GM23248 (cell line): Measurements from ENCODE around the gene RANBP9.

Source experiments
- EZH2 ChIP-seq: fragments of 200-600 bp; sonication (generic); IDR thresholded peaks from 2 replicates; pipeline ENCODE4 v1.6.1; 2018; ENCODE audit warnings: antibody characterized with exemption, mild to moderate bottlenecking; ENCODE audit not compliant: insufficient read depth, poor library complexity, severe bottlenecking
- EZH2phosphoT487 ChIP-seq: fragments of 200-600 bp; sonication (generic); IDR thresholded peaks from 2 replicates; pipeline ENCODE4 v1.6.1; 2018; ENCODE audit warnings: antibody characterized with exemption, moderate library complexity, mild to moderate bottlenecking, low read depth; ENCODE audit not compliant: insufficient read depth

DNA sequence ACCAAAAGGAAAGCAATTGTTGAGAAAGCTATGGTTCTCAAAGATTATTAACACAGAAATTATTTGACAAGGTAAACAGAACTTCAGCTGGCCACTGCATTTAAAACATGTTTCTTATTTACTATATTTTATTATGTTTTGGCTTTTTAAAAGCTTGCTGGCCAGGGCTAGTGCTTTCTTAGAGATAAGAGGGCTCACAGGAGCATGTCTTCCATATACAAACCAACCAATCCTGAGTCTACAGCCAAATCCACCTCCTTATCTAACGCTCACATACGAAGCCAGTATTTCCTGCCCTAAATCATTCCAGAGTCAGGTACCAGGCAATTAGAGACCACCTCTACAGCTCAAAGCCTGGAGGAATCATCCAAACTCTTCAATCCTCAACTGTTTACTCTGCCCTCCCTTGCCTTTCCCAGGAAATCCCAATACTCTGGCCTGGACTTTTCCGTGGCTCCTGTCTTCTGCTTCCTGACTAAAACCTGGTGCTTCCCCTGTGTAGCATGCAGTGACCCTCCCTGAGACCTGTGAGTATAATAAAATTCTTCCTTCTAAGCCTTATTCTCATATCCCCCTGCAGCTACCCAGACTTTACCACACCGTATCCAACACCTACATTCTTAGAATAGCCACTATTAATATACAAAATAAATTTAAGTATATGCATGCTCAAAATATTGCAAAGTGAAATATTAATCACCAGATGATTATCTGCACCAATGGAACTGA, 33.2 kb downstream of the RANBP9 start:
- TF ChIP-seq EZH2 (no peak), EZH2phosphoT487 (no peak)
